Thymus (tissue), 11 donors: ENCODE results near the gene FARS2. TPM values are rescaled to one million over a fixed set of nuclear protein-coding genes. Genes with fewer than 3 reads are reported as not detected.

Experiments used
- DNase-seq, 9 donors: peaks; one replicate each; pipeline ENCODE4 v3.0.0-alpha.2; 2013; ENCODE audit warnings: low spot score in 9 of 9, low read depth in 6 of 9, missing footprints in 1 of 9
- H3K27ac ChIP-seq, 2 donors: one replicate each; pipeline ENCODE4 v1.5.1; 2013; ENCODE audit warnings: control low read depth in 1 of 2, low read depth in 1 of 2, low read length in 1 of 2, mild to moderate bottlenecking in 1 of 2, moderate library complexity in 1 of 2
- H3K27me3 ChIP-seq, 2 donors: one replicate each; pipeline ENCODE4 v1.5.1; 2013; ENCODE audit warnings: low read length in 1 of 2; ENCODE audit not compliant: control insufficient read depth in 2 of 2, insufficient read depth in 1 of 2
- H3K36me3 ChIP-seq, 2 donors: one replicate each; pipeline ENCODE4 v1.5.1; 2013; ENCODE audit warnings: low read length in 1 of 2, mild to moderate bottlenecking in 1 of 2, moderate library complexity in 1 of 2; ENCODE audit not compliant: control insufficient read depth in 2 of 2, insufficient read depth in 2 of 2
- H3K4me1 ChIP-seq, 2 donors: one replicate each; pipeline ENCODE4 v1.5.1; 2013; ENCODE audit warnings: low read length in 2 of 2; ENCODE audit not compliant: control insufficient read depth in 2 of 2, insufficient read depth in 2 of 2
- H3K4me3 ChIP-seq, 2 donors: one replicate each; pipeline ENCODE4 v1.5.1; 2013; ENCODE audit warnings: low read length in 2 of 2, control low read depth in 1 of 2, mild to moderate bottlenecking in 1 of 2
- H3K9me3 ChIP-seq, 2 donors: one replicate each; pipeline ENCODE4 v1.5.1; 2013; ENCODE audit warnings: low read length in 1 of 2, mild to moderate bottlenecking in 1 of 2; ENCODE audit not compliant: control insufficient read depth in 2 of 2, insufficient read depth in 1 of 2
- WGBS: extraction: QIAGEN DNeasy Blood & Tissue Kit; methylation state at CpG from one replicate; pipeline ENCODE4 v1.1.7; 2013; 5-methylcytosine and 5-hydroxymethylcytosine counted together
- polyA plus RNA-seq: library from polyadenylated mRNA; stranded (reverse); fragments of 200-250 nt; gene quantifications from one replicate; pipeline ENCODE4 v1.2.3, GENCODE V29; 2013
- total RNA-seq: library from RNA; stranded (reverse); fragments of 120-200 nt; gene quantifications from one replicate; pipeline ENCODE4 v1.2.4, GENCODE V29; 2013
- donor health status: healthy.

FARS2 gene
- total and polyA plus RNA-seq, 2 donors: 10.5 to 23.2 TPM

GRCh38 chr6:5337573-5337972, 76.3 kb downstream of the FARS2 start:
- no peak for DNase-seq
- Histone ChIP-seq H3K27ac (no peak overlapping the region), H3K9me3 (no peaks in the 10 kb centered on the region), H3K4me3 (no peak overlapping the region), H3K4me1 (no peaks in the 10 kb centered on the region), H3K27me3 (no peaks in the 10 kb centered on the region), H3K36me3 (no peaks in the 10 kb centered on the region)
- WGBS: 97% methylated on average over 2 of the region's 2 CpGs

DNA sequence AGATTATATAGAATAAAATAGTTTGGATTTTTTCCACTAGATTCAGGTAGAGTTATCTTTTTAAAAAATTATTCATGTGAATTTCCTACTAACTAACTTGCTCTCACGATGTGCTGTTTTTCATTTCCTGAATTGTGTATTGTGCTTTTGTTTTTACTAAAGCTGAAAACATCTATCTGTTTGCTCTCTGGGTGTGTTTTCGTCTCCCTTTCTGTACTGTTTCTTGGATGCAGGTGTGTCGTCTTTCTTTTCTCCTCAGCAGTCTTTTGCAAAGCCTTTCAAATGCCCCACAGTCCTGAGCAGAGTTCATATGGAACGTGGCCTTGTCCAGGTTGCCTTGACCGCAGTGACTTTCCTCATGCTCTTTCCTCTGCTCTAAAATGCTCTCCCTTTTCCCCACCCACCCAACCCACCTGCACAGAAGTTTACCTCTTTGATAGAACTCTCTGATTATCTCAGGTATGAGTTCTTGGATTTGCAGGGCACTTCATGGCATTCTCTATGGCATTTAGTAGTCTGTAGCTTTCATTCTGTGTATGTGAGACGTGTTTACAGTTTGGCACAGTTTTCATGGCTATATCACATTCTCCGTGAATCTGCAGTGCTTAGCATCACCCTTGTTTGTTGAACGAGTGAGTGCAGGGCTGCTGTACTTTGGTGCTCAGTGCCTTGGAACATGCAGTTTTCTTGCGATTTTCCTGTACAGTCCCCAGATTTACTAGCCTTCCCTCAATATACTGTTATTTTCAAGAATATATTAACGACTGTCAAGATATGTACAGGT, 77.1 kb downstream of the FARS2 start:
- DNase-seq: no peak
- Histone ChIP-seq H3K4me3 (no peak overlapping the region), H3K27me3 (no peaks in the 10 kb centered on the region), H3K27ac (no peak overlapping the region), H3K4me1 (no peaks in the 10 kb centered on the region), H3K36me3 (no peaks in the 10 kb centered on the region), H3K9me3 (no peaks in the 10 kb centered on the region)
- WGBS: 89% methylated on average over 10 of the region's 10 CpGs

DNA sequence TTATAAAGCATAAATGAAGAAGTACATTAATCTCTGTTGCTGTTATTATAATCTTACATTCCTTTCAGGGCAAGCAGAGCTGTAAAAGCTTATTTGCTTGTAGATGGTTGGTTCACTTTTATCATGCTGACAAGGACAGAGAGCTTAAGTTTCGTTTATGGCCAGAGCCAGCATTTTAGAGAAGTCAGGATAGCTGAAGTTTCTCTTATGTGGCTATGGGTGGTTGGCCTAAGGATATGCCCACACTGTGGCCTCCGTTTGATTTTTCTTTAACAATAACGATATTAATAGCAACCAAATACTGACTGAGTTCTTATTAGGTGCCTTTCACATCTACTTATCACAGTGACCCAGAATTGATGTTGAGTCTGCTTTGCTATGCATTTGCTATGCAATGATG, 78.5 kb downstream of the FARS2 start:
- no peak overlapping the region for H3K4me3 ChIP-seq
- WGBS: 95% methylated on average over 3 of the region's 3 CpGs
- no peaks in the 10 kb centered on the region for H3K9me3 ChIP-seq
- no peak for DNase-seq
- no peak overlapping the region for H3K27ac ChIP-seq
- no peaks in the 10 kb centered on the region for H3K4me1 ChIP-seq
- no peaks in the 10 kb centered on the region for H3K27me3 ChIP-seq
- H3K36me3 ChIP-seq: no peaks in the 10 kb centered on the region

DNA sequence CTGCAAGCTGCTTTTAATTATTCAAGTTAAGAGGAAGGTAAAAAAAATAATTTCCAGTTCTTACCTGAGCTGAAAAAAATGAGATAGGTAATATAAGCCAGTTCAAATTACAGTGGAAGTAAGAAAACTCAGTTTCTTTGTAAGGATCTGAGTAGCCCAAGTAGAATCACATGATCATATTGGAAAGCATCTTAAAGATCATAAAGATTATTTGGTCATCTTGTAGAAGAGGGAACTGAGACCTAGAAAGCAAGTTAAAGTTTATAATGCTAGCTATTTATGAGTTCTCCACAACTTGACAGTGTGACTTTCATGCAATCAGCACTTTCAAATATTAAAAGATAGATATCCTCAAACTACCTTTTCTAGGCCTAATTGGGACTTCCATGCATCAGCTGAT, 80.5 kb downstream of the FARS2 start:
- no peaks in the 10 kb centered on the region for H3K9me3 ChIP-seq

GRCh38 chr6:5343998-5344397, 82.7 kb downstream of the FARS2 start:
- Histone ChIP-seq H3K36me3 (no peaks in the 10 kb centered on the region), H3K4me1 (no peaks in the 10 kb centered on the region), H3K9me3 (no peaks in the 10 kb centered on the region), H3K4me3 (no peak overlapping the region), H3K27me3 (no peaks in the 10 kb centered on the region), H3K27ac (no peak overlapping the region)
- DNase-seq: no peak
- WGBS: 80% methylated on average over 11 of the region's 11 CpGs

More for the DNA sequence above, 80.5 kb downstream of the FARS2 start:
- H3K27me3 ChIP-seq: no peaks in the 10 kb centered on the region
- H3K36me3 ChIP-seq: no peaks in the 10 kb centered on the region
- no peak for DNase-seq
- H3K4me3 ChIP-seq: no peak overlapping the region
- H3K4me1 ChIP-seq: no peaks in the 10 kb centered on the region
- H3K27ac ChIP-seq: no peak overlapping the region

- Histone ChIP-seq H3K27me3 (no peaks in the 10 kb centered on the region), H3K4me3 (no peak overlapping the region), H3K36me3 (no peaks in the 10 kb centered on the region), H3K9me3 (no peaks in the 10 kb centered on the region), H3K4me1 (no peaks in the 10 kb centered on the region), H3K27ac (no peak overlapping the region)
- WGBS: 98% methylated on average over 6 of the region's 6 CpGs
- no peak for DNase-seq
Observed at GRCh38 chr6:5345324-5345723, 84.0 kb downstream of the FARS2 start.

DNA sequence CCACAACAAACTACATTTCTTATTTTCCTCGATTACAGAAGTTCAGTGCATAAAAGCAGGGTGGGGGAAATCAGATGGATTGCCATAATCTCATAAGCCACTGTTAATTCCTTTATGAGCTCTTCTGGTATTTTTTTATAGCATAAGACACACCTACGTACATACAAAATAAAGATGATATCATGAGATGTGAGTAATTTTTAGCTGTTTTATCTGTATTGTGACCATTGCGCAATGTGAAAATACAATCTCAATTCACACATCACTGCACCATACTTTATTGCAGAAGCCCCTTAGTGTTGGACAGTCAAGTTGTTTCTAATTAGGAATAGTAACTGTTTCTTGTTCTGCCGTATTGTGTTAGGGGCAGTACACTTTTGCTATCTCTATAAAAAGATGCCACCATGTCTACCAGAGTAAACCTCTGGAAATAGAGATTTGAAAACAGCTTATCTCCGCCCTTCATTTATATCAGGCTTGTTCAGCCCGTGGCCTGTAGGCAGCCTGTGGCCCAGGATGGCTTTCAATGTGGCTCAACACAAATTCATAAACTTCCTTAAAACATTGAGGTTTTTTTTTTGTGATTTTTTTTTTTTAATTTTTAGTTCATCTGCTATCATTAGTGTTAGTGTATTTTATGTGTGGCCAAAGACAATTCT, 90.4 kb downstream of the FARS2 start:
- no peaks in the 10 kb centered on the region for H3K27me3 ChIP-seq
- no peaks in the 10 kb centered on the region for H3K9me3 ChIP-seq
- no peaks in the 10 kb centered on the region for H3K4me1 ChIP-seq
- no peak overlapping the region for H3K27ac ChIP-seq
- no peak overlapping the region for H3K4me3 ChIP-seq
- no peak for DNase-seq
- H3K36me3 ChIP-seq: no peaks in the 10 kb centered on the region
- 88% methylated on average over 6 of the region's 6 CpGs for WGBS

GRCh38 chr6:5353971-5354370, 92.7 kb downstream of the FARS2 start:
- Histone ChIP-seq H3K9me3 (no peaks in the 10 kb centered on the region), H3K4me1 (no peaks in the 10 kb centered on the region), H3K27me3 (no peaks in the 10 kb centered on the region), H3K36me3 (no peaks in the 10 kb centered on the region), H3K4me3 (no peak overlapping the region), H3K27ac (no peak overlapping the region)
- 94% methylated on average over 1 of the region's 1 CpG for WGBS
- DNase-seq: no peak

- Histone ChIP-seq H3K27me3 (no peaks in the 10 kb centered on the region), H3K4me1 (no peaks in the 10 kb centered on the region), H3K4me3 (no peak overlapping the region), H3K27ac (no peak overlapping the region), H3K36me3 (no peaks in the 10 kb centered on the region), H3K9me3 (no peaks in the 10 kb centered on the region)
- WGBS: 100% methylated on average over 1 of the region's 1 CpG
- DNase-seq: no peak
Observed at GRCh38 chr6:5357486-5357885, 96.2 kb downstream of the FARS2 start.
